Thoracic aorta (tissue), 2 donors: ENCODE results near the gene ANTXR1. TPM values are rescaled to one million over a fixed set of nuclear protein-coding genes. Genes with fewer than 3 reads are reported as not detected.

Experiments
- ATAC-seq: fragments of 150-250 bp; one replicate; pipeline ENCODE4 v1.8.0; 2017; ENCODE audit warnings: low read depth; ENCODE audit not compliant: insufficient number of reproducible peaks, low FRiP score
- DNase-seq: peaks from one replicate; pipeline ENCODE4 v3.0.0-alpha.2; 2020; ENCODE audit warnings: low spot score
- H3K27ac ChIP-seq, 2 donors: fragments of 200-600 bp; sonication (generic); 1 replicate in 1 of 2; 2 replicates in 1 of 2; pipeline ENCODE4 v1.5.1; 2016; ENCODE audit warnings: mild to moderate bottlenecking in 2 of 2, moderate library complexity in 2 of 2
- H3K27me3 ChIP-seq: fragments of 200-600 bp; sonication (generic); replicated peaks from 2 replicates; pipeline ENCODE4 v1.6.0; 2016; ENCODE audit warnings: mild to moderate bottlenecking; ENCODE audit not compliant: insufficient read depth
- H3K36me3 ChIP-seq: fragments of 200-600 bp; sonication (generic); one replicate; pipeline ENCODE4 v1.5.1; 2016
- H3K4me1 ChIP-seq, 2 donors: fragments of 200-600 bp; sonication (generic); 1 replicate in 1 of 2; 2 replicates in 1 of 2; pipeline versions ENCODE4 v1.5.1 to v1.6.0; 2016; ENCODE audit warnings: low read depth in 2 of 2, mild to moderate bottlenecking in 1 of 2; ENCODE audit not compliant: control insufficient read depth in 1 of 2
- H3K4me3 ChIP-seq: fragments of 200-600 bp; sonication (generic); 2 replicates; pipeline ENCODE4 v1.5.1; 2016; ENCODE audit warnings: mild to moderate bottlenecking
- H3K9me3 ChIP-seq: fragments of 200-600 bp; sonication (generic); 2 replicates; pipeline ENCODE4 v1.5.1; 2016
- total RNA-seq, 2 donors: library from RNA; depleted of rRNA; stranded (reverse); fragments of >200 nt; gene quantifications; one replicate each; pipeline versions ENCODE4 v1.1.0 to v1.2.3, GENCODE V29; 2016
- TF ChIP-seq, protein P1 (sequence below): fragments of 200-600 bp; sonication (generic); IDR thresholded peaks from one replicate; pipeline ENCODE4 v1.5.1; 2019; ENCODE audit warnings: antibody characterized with exemption

ANTXR1 gene
- total RNA-seq, 2 donors from 2014 or later, result 253 to 313 TPM

DNA sequence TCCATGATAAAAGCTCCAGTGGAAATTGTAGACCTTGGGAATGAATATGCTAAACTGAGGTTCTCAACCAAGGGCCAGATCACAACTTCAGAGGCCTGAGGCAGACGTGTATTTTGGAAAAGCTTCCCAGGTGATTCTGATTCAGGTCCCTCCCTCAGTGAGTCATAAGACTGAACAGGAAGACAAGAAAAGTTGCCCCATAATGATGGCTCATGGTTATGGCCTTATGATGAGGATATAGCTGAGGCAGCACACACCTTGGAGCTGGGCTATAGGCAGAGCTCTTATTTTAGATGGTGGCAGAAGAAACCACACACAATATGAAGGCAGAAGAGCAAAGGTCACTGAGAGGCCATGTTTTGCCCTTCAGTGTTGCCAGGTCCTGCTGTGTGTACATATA lies 9.6 kb downstream of the ANTXR1 start:
- Histone ChIP-seq H3K9me3 (no peaks in the 10 kb centered on the region), H3K36me3 (no peaks in the 10 kb centered on the region), H3K4me3 (no peak overlapping the region), H3K27ac (peak overlapping the region in 1 of 2 donors; percentile 10), H3K27me3 (no peaks in the 10 kb centered on the region), H3K4me1 (peaks cover 34 to 73% of the 10 kb centered on the region in 2 donors)
- DNase-seq (no peak), ATAC-seq (no peak)
- TF ChIP-seq, protein P1, sequence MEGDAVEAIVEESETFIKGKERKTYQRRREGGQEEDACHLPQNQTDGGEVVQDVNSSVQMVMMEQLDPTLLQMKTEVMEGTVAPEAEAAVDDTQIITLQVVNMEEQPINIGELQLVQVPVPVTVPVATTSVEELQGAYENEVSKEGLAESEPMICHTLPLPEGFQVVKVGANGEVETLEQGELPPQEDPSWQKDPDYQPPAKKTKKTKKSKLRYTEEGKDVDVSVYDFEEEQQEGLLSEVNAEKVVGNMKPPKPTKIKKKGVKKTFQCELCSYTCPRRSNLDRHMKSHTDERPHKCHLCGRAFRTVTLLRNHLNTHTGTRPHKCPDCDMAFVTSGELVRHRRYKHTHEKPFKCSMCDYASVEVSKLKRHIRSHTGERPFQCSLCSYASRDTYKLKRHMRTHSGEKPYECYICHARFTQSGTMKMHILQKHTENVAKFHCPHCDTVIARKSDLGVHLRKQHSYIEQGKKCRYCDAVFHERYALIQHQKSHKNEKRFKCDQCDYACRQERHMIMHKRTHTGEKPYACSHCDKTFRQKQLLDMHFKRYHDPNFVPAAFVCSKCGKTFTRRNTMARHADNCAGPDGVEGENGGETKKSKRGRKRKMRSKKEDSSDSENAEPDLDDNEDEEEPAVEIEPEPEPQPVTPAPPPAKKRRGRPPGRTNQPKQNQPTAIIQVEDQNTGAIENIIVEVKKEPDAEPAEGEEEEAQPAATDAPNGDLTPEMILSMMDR, result no peak

DNA sequence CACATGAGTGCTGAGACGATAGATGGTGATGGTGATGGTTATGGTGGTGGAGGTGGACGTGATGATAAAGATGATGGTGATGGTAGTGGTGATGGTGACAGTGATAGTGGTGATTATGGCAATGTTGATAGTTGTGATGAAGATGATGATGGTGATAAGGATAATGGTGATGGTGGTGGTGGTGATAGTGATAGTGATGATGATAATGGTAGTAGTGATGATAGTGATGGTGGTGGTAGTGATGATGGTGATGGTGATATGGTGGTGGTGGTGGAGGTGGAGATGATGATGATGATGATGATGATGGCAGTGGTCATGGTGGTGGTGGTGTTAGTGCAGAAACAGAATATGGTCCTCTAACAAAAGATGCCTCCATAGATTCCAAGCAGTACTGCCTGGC lies 10.3 kb downstream of the ANTXR1 start:
- TF ChIP-seq, protein P1, result no peak
- Histone ChIP-seq H3K4me1 (peaks cover 34 to 67% of the 10 kb centered on the region in 2 donors), H3K27me3 (no peaks in the 10 kb centered on the region), H3K36me3 (no peaks in the 10 kb centered on the region), H3K27ac (no peak overlapping the region), H3K4me3 (no peak overlapping the region), H3K9me3 (no peaks in the 10 kb centered on the region)
- DNase-seq (no peak), ATAC-seq (no peak)

DNA sequence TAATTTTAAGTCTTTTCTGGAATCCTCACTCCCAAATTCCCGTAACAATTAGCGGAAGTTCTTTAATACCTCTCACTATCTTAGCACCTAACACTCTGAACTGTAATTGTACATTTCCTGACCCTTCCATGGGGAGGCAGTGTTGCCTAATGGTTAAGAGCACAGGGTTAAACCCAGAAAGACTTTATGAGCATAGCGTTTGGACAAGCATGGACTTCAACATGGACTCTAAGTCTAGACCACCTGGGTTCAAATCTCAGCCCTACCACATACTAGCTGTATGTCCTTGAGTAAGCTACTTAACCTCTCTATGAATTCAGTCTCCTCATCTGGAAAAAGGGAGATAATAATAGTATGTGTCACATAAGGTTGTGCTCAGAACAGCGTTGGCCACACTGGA lies 13.0 kb downstream of the ANTXR1 start:
- no peaks in the 10 kb centered on the region for H3K9me3 ChIP-seq
- H3K27me3 ChIP-seq, result no peaks in the 10 kb centered on the region
- peak overlapping the region in 1 of 2 donors; percentile 17 for H3K27ac ChIP-seq
- H3K36me3 ChIP-seq, result no peaks in the 10 kb centered on the region
- H3K4me3 ChIP-seq, result no peak overlapping the region
- TF ChIP-seq, protein P1, result peak; percentile 37
- ATAC-seq, result no peak
- DNase-seq, result no peak
- H3K4me1 ChIP-seq, result peaks cover 23 to 43% of the 10 kb centered on the region in 2 donors

DNA sequence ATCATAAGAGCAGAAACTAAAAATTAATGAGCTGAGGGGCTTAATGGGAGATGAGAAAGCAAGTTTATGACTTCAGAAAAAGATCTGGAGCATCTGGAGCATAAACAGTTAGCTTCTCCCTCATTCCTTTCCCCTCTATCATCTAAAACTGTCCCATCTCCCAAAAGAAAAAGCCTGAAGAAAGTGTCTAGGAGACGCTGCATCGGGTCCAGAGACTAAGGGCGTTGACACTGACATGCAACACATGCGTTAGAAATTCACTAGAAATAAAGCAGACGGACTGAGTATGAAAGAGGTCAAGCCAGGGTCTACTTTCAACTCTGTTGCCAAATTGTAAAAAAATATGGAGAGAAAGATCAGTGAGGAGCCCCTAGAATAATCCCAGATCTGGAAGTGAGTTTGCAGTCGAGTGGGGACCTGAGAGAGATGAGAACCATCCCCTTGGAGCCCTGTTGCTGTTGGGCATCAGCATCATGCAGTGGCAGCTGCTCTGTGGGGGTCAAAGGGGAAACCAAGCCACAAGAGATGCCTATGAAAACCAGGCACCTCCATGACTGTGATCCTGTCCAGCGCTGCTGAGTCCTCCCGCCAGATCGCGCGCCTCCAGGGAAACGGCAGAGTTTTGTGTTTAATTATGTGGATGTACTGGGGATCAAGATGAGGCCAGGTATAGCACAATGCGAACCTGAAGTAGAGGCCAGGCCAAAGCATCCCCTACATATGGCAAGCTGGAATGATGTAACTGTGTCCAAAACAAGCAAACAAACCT lies 13.9 kb downstream of the ANTXR1 start:
- TF ChIP-seq, protein P1, result no peak
- Histone ChIP-seq H3K27ac (peak overlapping the region in 1 of 2 donors; percentile 17), H3K9me3 (no peaks in the 10 kb centered on the region), H3K4me3 (no peak overlapping the region), H3K36me3 (no peaks in the 10 kb centered on the region), H3K4me1 (peaks cover 22 to 43% of the 10 kb centered on the region in 2 donors), H3K27me3 (no peaks in the 10 kb centered on the region)
- DNase-seq, result no peak
- ATAC-seq, result no peak

DNA sequence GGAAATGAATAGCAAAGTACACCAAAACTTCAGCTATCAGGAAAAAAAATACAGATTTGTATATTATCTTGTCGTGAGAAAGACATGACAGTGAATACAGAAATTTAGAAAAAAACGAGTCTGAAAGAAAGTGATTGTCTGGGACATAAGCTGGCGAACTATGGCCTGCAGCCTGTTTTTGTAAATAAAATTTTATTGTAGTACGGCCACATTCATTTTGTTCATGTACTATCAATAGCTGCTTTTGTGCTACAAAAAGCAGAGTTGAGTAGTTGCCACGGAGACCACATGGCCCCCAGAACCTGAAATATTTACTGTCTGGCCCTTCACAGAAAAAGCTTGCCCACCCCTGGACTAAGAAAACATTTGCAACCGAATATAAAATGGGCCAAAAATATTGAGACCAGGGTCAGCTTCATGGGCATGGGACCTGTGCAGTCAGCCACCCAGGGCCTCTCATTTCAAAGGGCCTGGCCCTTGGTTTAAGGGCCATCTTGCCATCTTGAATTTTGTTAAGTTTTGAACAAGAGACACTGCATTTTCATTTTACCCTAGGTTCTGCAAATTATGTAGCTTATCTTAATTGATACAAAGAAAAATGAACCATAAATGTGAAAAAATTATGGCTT lies 17.9 kb downstream of the ANTXR1 start:
- ATAC-seq (no peak), DNase-seq (no peak)
- Histone ChIP-seq H3K27ac (peak overlapping the region in 1 of 2 donors; percentile 26), H3K36me3 (no peaks in the 10 kb centered on the region), H3K4me3 (no peak overlapping the region), H3K27me3 (no peaks in the 10 kb centered on the region), H3K4me1 (peaks cover 30 to 53% of the 10 kb centered on the region in 2 donors), H3K9me3 (no peaks in the 10 kb centered on the region)
- TF ChIP-seq, protein P1, result no peak
